HepG2 (cell line): ENCODE measurements around the gene RETREG2. TPM values are rescaled to one million over a fixed set of nuclear protein-coding genes. Genes with fewer than 3 reads are reported as not detected.

ENCODE experiments used
- AFF4 ChIP-seq: sonication (generic); formaldehyde crosslinking; IDR thresholded peaks from 2 replicates; pipeline ENCODE4 v1.4.0; 2020; ENCODE audit warnings: missing genetic modification reagents
- ARID3A ChIP-seq: IDR thresholded peaks from 2 replicates; pipeline ENCODE4 v1.6.1; 2012; ENCODE audit warnings: low read depth, low read length, improper control_type of control experiment
- IRF2 ChIP-seq: IDR thresholded peaks from 2 replicates; pipeline ENCODE4 v1.6.1; 2018; ENCODE audit warnings: missing genetic modification reagents, missing compliant biosample characterization
- ISL2 ChIP-seq: sonication (generic); formaldehyde crosslinking; IDR thresholded peaks from 2 replicates; pipeline ENCODE4 v1.5.0; 2020; ENCODE audit warnings: missing genetic modification reagents
- NAIF1 ChIP-seq: sonication (generic); formaldehyde crosslinking; IDR thresholded peaks from 2 replicates; pipeline ENCODE4 v1.5.0; 2020; ENCODE audit warnings: mild to moderate bottlenecking, missing genetic modification reagents, borderline replicate concordance
- NFIC ChIP-seq: IDR thresholded peaks from 2 replicates; pipeline ENCODE4 v1.6.1; 2012; ENCODE audit warnings: mild to moderate bottlenecking, low read length, inconsistent platforms
- NONO ChIP-seq, 2 experiments: fragments of 450-650 bp in 1 of 2; sonication (generic) in 1 of 2; formaldehyde crosslinking in 1 of 2; IDR thresholded peaks in 1 of 2; conservative IDR thresholded peaks in 1 of 2; 2 replicates each; pipeline versions ENCODE4 v1.6.1 to v1.8.0; 2017 to 2022; ENCODE audit warnings: mild to moderate bottlenecking in 1 of 2, missing genetic modification reagents in 1 of 2, moderate library complexity in 1 of 2
- NR2F2 ChIP-seq: IDR thresholded peaks from 2 replicates; pipeline ENCODE4 v1.6.1; 2012; ENCODE audit warnings: low read depth, inconsistent platforms, borderline replicate concordance
- PHF5A ChIP-seq: IDR thresholded peaks from one replicate; pipeline ENCODE4 v1.6.1; 2018; ENCODE audit warnings: low read depth, missing genetic modification reagents; ENCODE audit not compliant: unreplicated experiment
- POLR2AphosphoS5 ChIP-seq: IDR thresholded peaks from 2 replicates; pipeline ENCODE4 v1.6.1; 2012; ENCODE audit warnings: low read depth, low read length
- RFX1 ChIP-seq: fragments of 450-650 bp; IDR thresholded peaks from 2 replicates; pipeline ENCODE4 v1.6.1; 2017
- RFX3 ChIP-seq: IDR thresholded peaks from 2 replicates; pipeline ENCODE4 v1.6.1; 2016; ENCODE audit warnings: missing biosample characterization, missing genetic modification reagents
- SIN3B ChIP-seq: fragments of 150-350 bp; IDR thresholded peaks from 2 replicates; pipeline ENCODE4 v1.6.1; 2014; ENCODE audit warnings: low read length
- SMAD3 ChIP-seq: sonication (generic); formaldehyde crosslinking; IDR thresholded peaks from 2 replicates; pipeline ENCODE4 v1.4.0; 2020; ENCODE audit warnings: missing genetic modification reagents
- SMC3 ChIP-seq: IDR thresholded peaks from 2 replicates; pipeline ENCODE4 v1.6.1; 2011; ENCODE audit warnings: low read length, improper control_type of control experiment
- SNAPC2 ChIP-seq: sonication (generic); formaldehyde crosslinking; IDR thresholded peaks from 2 replicates; pipeline ENCODE4 v1.8.1; 2022; ENCODE audit warnings: mild to moderate bottlenecking, missing genetic modification reagents
- SNRNP70 ChIP-seq: fragments of 200-400 bp; formaldehyde crosslinking; IDR thresholded peaks from 2 replicates; pipeline ENCODE4 v1.6.1; 2017; ENCODE audit warnings: mild to moderate bottlenecking, low read depth, low read length, moderate library complexity
- TBL1XR1 ChIP-seq: fragments of 150-350 bp; IDR thresholded peaks from 2 replicates; pipeline ENCODE4 v1.6.1; 2014; ENCODE audit warnings: borderline replicate concordance, low read length; ENCODE audit not compliant: partially characterized antibody
- U2AF2 ChIP-seq: fragments of 200-400 bp; formaldehyde crosslinking; IDR thresholded peaks from 2 replicates; pipeline ENCODE4 v1.6.1; 2017; ENCODE audit warnings: low read depth, mild to moderate bottlenecking, low read length
- ZBTB44 ChIP-seq: sonication (generic); formaldehyde crosslinking; IDR thresholded peaks from 2 replicates; pipeline ENCODE4 v1.4.0; 2020; ENCODE audit warnings: missing genetic modification reagents
- ZNF580 ChIP-seq: IDR thresholded peaks from 2 replicates; pipeline ENCODE4 v1.6.1; 2016; ENCODE audit warnings: low read depth, borderline replicate concordance
- polyA plus RNA-seq, 8 experiments: library from polyadenylated mRNA; depleted of rRNA in 3 of 8; stranded (reverse) in 7 of 8; unstranded in 1 of 8; fragments of >200 nt; fragmentation: Illumina TruSeq in 4 of 8; extraction: Trizol in 4 of 8; gene quantifications; 2 replicates each; pipeline versions ENCODE4 v1.2.1 to v1.2.3, GENCODE V29; 2011 to 2016; ENCODE audit warnings: low read depth in 4 of 8, missing spikeins in 1 of 8, mixed read lengths in 1 of 8; ENCODE audit not compliant: insufficient read depth in 1 of 8
- total RNA-seq, 5 experiments: library from RNA; depleted of rRNA; stranded (reverse); fragments of >200 nt; fragmentation: Illumina TruSeq; extraction: Trizol; gene quantifications; 2 replicates each; pipeline ENCODE4 v1.2.3, GENCODE V29; 2016; ENCODE audit warnings: low read depth in 1 of 5

RETREG2 gene
- total and polyA plus RNA-seq, 2 of the 13 experiments (the other 11 are each of a cell fraction or from before 2014, with no cell fraction given) = 86.0 to 134 TPM

GRCh38 chr2:219176818-219177551 lies 1.1 kb upstream of the RETREG2 start, which contains the start of gene CNPPD1 (continued):
- TF ChIP-seq U2AF2 (0 out of 2 replicates have a peak, but pooled peaks have one; percentile 31), NFIC (no peak), NONO (IDR thresholded peaks at IDR 0.05) (no peak), NONO (CRISPR knock-in tag; conservative IDR thresholded peaks at IDR 0.05) (peak; percentile 96), ZBTB44 (CRISPR knock-in tag) (peak; percentile 94; the same call in 1 of the 2 replicates), AFF4 (CRISPR knock-in tag) (0 out of 2 replicates have a peak, but pooled peaks have one; percentile 48), RFX1 (no peak), SIN3B (0 out of 2 replicates have a peak, but pooled peaks have one; percentile 35), NR2F2 (peak; percentile 28; the same call in 1 of the 2 replicates), ARID3A (no peak), POLR2AphosphoS5 (peak; percentile 92), SNAPC2 (CRISPR knock-in tag) (peak; percentile 82; the same call in 1 of the 2 replicates), RFX3 (CRISPR knock-in tag) (no peak), TBL1XR1 (no peak), IRF2 (peak; percentile 85; the same call in 1 of the 2 replicates), SMC3 (no peak), NAIF1 (CRISPR knock-in tag) (peak; percentile 80; the same call in 1 of the 2 replicates), SMAD3 (CRISPR knock-in tag) (peak; percentile 52; the same call in 1 of the 2 replicates), ISL2 (peak; percentile 83), SNRNP70 (no peak), PHF5A (peak; percentile 96), ZNF580 (CRISPR knock-in tag) (peak; percentile 96; the same call in 1 of the 2 replicates)
